HEK293 (cell line): Measurements from ENCODE around the gene HMGB1.

ENCODE experiments used
- GFI1B ChIP-seq: fragments of 450-650 bp; formaldehyde crosslinking; IDR thresholded peaks from 2 replicates; pipeline ENCODE4 v1.5.1; 2016; ENCODE audit warnings: missing biosample characterization, missing genetic modification characterization
- GLIS2 ChIP-seq: fragments of 450-650 bp; formaldehyde crosslinking; IDR thresholded peaks from 2 replicates; pipeline ENCODE4 v1.5.1; 2016; ENCODE audit warnings: missing biosample characterization, missing genetic modification characterization
- HOXD13 ChIP-seq: sonication (generic); formaldehyde crosslinking; IDR thresholded peaks from 2 replicates; pipeline ENCODE4 v1.8.0; 2022; ENCODE audit warnings: missing genetic modification reagents, borderline replicate concordance
- KLF16 ChIP-seq: fragments of 450-650 bp; formaldehyde crosslinking; IDR thresholded peaks from 2 replicates; pipeline ENCODE4 v1.5.1; 2017; ENCODE audit warnings: missing biosample characterization, missing genetic modification characterization
- KLF8 ChIP-seq: fragments of 450-650 bp; formaldehyde crosslinking; IDR thresholded peaks from 2 replicates; pipeline ENCODE4 v1.5.1; 2016; ENCODE audit warnings: missing biosample characterization, missing genetic modification characterization
- SP2 ChIP-seq: fragments of 450-650 bp; formaldehyde crosslinking; IDR thresholded peaks from 2 replicates; pipeline ENCODE4 v1.5.1; 2016; ENCODE audit warnings: missing biosample characterization, missing genetic modification characterization
- ZBTB17 ChIP-seq: fragments of 450-650 bp; formaldehyde crosslinking; IDR thresholded peaks from 2 replicates; pipeline ENCODE4 v1.5.1; 2016; ENCODE audit warnings: missing biosample characterization, missing genetic modification characterization
- ZBTB21 ChIP-seq: fragments of 450-650 bp; formaldehyde crosslinking; IDR thresholded peaks from 2 replicates; pipeline ENCODE4 v1.5.1; 2017; ENCODE audit warnings: missing biosample characterization, missing genetic modification characterization
- ZBTB26 ChIP-seq: fragments of 450-650 bp; formaldehyde crosslinking; optimal IDR thresholded peaks from 2 replicates; pipeline ENCODE3; 2016; ENCODE audit warnings: missing biosample characterization, mild to moderate bottlenecking, missing genetic modification characterization
- ZBTB48 ChIP-seq: fragments of 450-650 bp; formaldehyde crosslinking; IDR thresholded peaks from 2 replicates; pipeline ENCODE4 v1.5.1; 2016; ENCODE audit warnings: missing biosample characterization, missing genetic modification characterization
- ZNF114 ChIP-seq: fragments of 450-650 bp; formaldehyde crosslinking; IDR thresholded peaks from 2 replicates; pipeline ENCODE4 v1.5.0; 2017; ENCODE audit warnings: missing biosample characterization, missing genetic modification characterization
- ZNF133 ChIP-seq: fragments of 450-650 bp; formaldehyde crosslinking; IDR thresholded peaks from 2 replicates; pipeline ENCODE4 v1.5.1; 2016; ENCODE audit warnings: missing biosample characterization, missing genetic modification characterization
- ZNF140 ChIP-seq: fragments of 450-650 bp; formaldehyde crosslinking; IDR thresholded peaks from 2 replicates; pipeline ENCODE4 v1.5.1; 2016; ENCODE audit warnings: missing biosample characterization, missing genetic modification characterization
- ZNF169 ChIP-seq: fragments of 450-650 bp; formaldehyde crosslinking; IDR thresholded peaks from 2 replicates; pipeline ENCODE4 v1.5.1; 2016; ENCODE audit warnings: missing biosample characterization, missing genetic modification characterization
- ZNF223 ChIP-seq: fragments of 450-650 bp; formaldehyde crosslinking; IDR thresholded peaks from 2 replicates; pipeline ENCODE4 v1.5.1; 2016; ENCODE audit warnings: missing biosample characterization, missing genetic modification characterization
- ZNF24 ChIP-seq: fragments of 450-650 bp; formaldehyde crosslinking; IDR thresholded peaks from 2 replicates; pipeline ENCODE4 v1.5.1; 2016; ENCODE audit warnings: missing biosample characterization, missing genetic modification characterization
- ZNF280D ChIP-seq: fragments of 450-650 bp; formaldehyde crosslinking; IDR thresholded peaks from 2 replicates; pipeline ENCODE4 v1.5.1; 2016; ENCODE audit warnings: missing biosample characterization, missing genetic modification characterization
- ZNF311 ChIP-seq: fragments of 450-650 bp; formaldehyde crosslinking; IDR thresholded peaks from 2 replicates; pipeline ENCODE4 v1.5.1; 2017; ENCODE audit warnings: missing biosample characterization, missing genetic modification characterization, borderline replicate concordance
- ZNF341 ChIP-seq: fragments of 450-650 bp; formaldehyde crosslinking; IDR thresholded peaks from 2 replicates; pipeline ENCODE4; 2016; ENCODE audit warnings: low read depth, missing biosample characterization, missing genetic modification characterization
- ZNF37A ChIP-seq: fragments of 450-650 bp; IDR thresholded peaks from 2 replicates; pipeline ENCODE4 v1.5.1; 2018; ENCODE audit warnings: missing biosample characterization, missing genetic modification characterization
- ZNF398 ChIP-seq: fragments of 450-650 bp; formaldehyde crosslinking; IDR thresholded peaks from 2 replicates; pipeline ENCODE4 v1.5.1; 2017; ENCODE audit warnings: missing biosample characterization, missing genetic modification characterization
- ZNF521 ChIP-seq: fragments of 450-650 bp; formaldehyde crosslinking; IDR thresholded peaks from 2 replicates; pipeline ENCODE4 v1.5.1; 2017; ENCODE audit warnings: missing biosample characterization, mild to moderate bottlenecking, missing genetic modification characterization
- ZNF549 ChIP-seq: fragments of 450-650 bp; IDR thresholded peaks from 2 replicates; pipeline ENCODE4 v1.5.1; 2018; ENCODE audit warnings: missing biosample characterization, missing genetic modification characterization, mild to moderate bottlenecking, inconsistent platforms, moderate library complexity
- ZNF621 ChIP-seq: fragments of 450-650 bp; formaldehyde crosslinking; IDR thresholded peaks from 2 replicates; pipeline ENCODE4 v1.5.1; 2017; ENCODE audit warnings: missing biosample characterization, missing genetic modification characterization
- ZNF624 ChIP-seq: fragments of 450-650 bp; formaldehyde crosslinking; IDR thresholded peaks from 2 replicates; pipeline ENCODE4 v1.5.1; 2017; ENCODE audit warnings: missing biosample characterization, missing genetic modification characterization
- ZNF660 ChIP-seq: fragments of 450-650 bp; IDR thresholded peaks from 2 replicates; pipeline ENCODE4 v1.5.1; 2018; ENCODE audit warnings: missing biosample characterization, mild to moderate bottlenecking, missing genetic modification characterization
- ZNF701 ChIP-seq: fragments of 450-650 bp; formaldehyde crosslinking; IDR thresholded peaks from 2 replicates; pipeline ENCODE4 v1.5.1; 2016; ENCODE audit warnings: missing biosample characterization, missing genetic modification characterization
- ZNF76 ChIP-seq: fragments of 450-650 bp; formaldehyde crosslinking; IDR thresholded peaks from 2 replicates; pipeline ENCODE4; 2016; ENCODE audit warnings: low read depth, missing biosample characterization, missing genetic modification characterization, borderline replicate concordance
- ZNF777 ChIP-seq: fragments of 450-650 bp; formaldehyde crosslinking; IDR thresholded peaks from 2 replicates; pipeline ENCODE4 v1.5.1; 2017; ENCODE audit warnings: missing biosample characterization, missing genetic modification characterization, borderline replicate concordance
- ZSCAN23 ChIP-seq: fragments of 450-650 bp; formaldehyde crosslinking; IDR thresholded peaks from 2 replicates; pipeline ENCODE4 v1.5.1; 2016; ENCODE audit warnings: missing biosample characterization, missing genetic modification characterization

HMGB1 gene

GRCh38 chr13:30421093-30422053, 44.4 kb downstream of the HMGB1 start (continued):
- peak; percentile 49 for TF ChIP-seq ZBTB26 (tag by site-specific recombination)
- no peak for TF ChIP-seq ZNF701 (tag by site-specific recombination)
- TF ChIP-seq ZNF398 (tag by site-specific recombination), result no peak
- no peak for TF ChIP-seq ZNF223
- TF ChIP-seq ZNF133 (tag by site-specific recombination), result no peak
- TF ChIP-seq GLIS2 (tag by site-specific recombination), result peak; percentile 54; the same call in 1 of the 2 replicates
- no peak for TF ChIP-seq ZNF140 (tag by site-specific recombination)
- TF ChIP-seq ZBTB21 (tag by site-specific recombination), result no peak
- TF ChIP-seq ZNF341, result peak; percentile 76
- no peak for TF ChIP-seq ZNF37A (tag by site-specific recombination)
- TF ChIP-seq ZNF114 (tag by site-specific recombination), result no peak
- TF ChIP-seq GFI1B (tag by site-specific recombination), result no peak
- TF ChIP-seq ZNF311 (tag by site-specific recombination), result no peak
- no peak for TF ChIP-seq ZBTB48 (tag by site-specific recombination)
- TF ChIP-seq ZNF521, result no peak
- TF ChIP-seq ZNF624 (tag by site-specific recombination), result no peak
- TF ChIP-seq SP2 (tag by site-specific recombination), result peak; percentile 61
- no peak for TF ChIP-seq ZNF777 (tag by site-specific recombination)
- no peak for TF ChIP-seq ZNF621
- TF ChIP-seq ZNF549 (tag by site-specific recombination), result no peak
- no peak for TF ChIP-seq KLF16
- no peak for TF ChIP-seq HOXD13 (CRISPR knock-in tag)
- no peak for TF ChIP-seq ZNF76 (tag by site-specific recombination)
- no peak for TF ChIP-seq ZNF169 (tag by site-specific recombination)
- 0 out of 2 replicates have a peak, but pooled peaks have one; percentile 35 for TF ChIP-seq ZBTB17 (tag by site-specific recombination)
- TF ChIP-seq ZSCAN23 (tag by site-specific recombination), result no peak
- TF ChIP-seq ZNF280D (tag by site-specific recombination), result no peak
- no peak; the same call in 1 of the 2 replicates for TF ChIP-seq KLF8
- TF ChIP-seq ZNF660 (tag by site-specific recombination), result 0 out of 2 replicates have a peak, but pooled peaks have one; percentile 13
- no peak for TF ChIP-seq ZNF24
